ENCODE data around the gene ZNF786. TPM values are rescaled to one million over a fixed set of nuclear protein-coding genes. Genes with fewer than 3 reads are reported as not detected.

ZNF786 gene
- total and polyA plus RNA-seq, 10 of the 15 experiments (the other 5 are each of a cell fraction or from before 2014, with no cell fraction given) = 0.47 to 7.0 (median 4.2) TPM

DNA sequence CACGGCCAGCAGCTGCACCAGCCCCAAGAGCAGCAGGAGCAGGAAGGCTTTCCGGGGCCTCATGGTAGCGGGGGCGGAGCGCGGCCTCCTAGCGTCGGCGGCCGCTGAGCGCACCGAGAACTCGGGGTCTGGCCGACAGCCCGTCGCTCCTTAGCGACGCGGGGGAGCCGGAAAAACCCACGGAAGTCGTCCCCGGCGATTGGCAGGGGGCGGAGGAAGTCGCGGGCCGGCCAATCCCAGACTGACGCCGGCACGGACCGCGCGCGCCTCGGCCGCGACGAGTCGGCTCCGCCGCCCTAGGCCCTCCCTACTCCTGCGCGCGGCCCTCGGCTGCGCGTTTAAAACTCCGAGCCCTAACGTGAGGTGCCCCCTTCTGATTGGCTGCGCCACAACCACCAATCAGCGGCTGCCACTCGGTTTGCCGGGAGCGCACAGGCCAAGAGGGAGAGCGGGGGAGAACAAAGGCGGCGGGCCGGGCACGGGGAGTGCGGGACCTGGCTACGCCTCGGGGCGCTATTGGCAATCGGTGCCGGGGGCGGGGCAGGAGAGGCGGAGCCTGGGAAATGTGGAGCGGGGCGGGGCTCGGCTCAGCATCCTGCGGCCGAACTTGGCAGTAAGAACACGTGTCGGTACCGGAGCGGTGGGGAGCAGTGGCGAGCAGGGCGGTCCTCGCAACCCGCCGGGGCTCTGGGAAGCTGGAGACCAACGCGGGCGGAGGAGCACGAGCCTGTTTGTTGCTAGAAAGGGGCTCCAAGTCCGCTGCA is 62.0 kb downstream of the ZNF786 start, which contains the start of gene PDIA4 (continued):
- TF ChIP-seq PAX5 (IDR thresholded peaks at IDR 0.05; ENCODE audit: borderline replicate concordance, low read depth, low read length) (peak; percentile 21; the same call in 1 of the 2 replicates), RELA (IDR thresholded peaks at IDR 0.05; ENCODE audit: borderline replicate concordance, partially characterized antibody) (peak; percentile 24), RAD51 (IDR thresholded peaks at IDR 0.05) (peak; percentile 72; the same call in 1 of the 2 replicates), REST (IDR thresholded peaks at IDR 0.05; ENCODE audit: low read depth, low read length) (no peak), PBX3 (IDR thresholded peaks at IDR 0.05; ENCODE audit: insufficient replicate concordance, low read depth, low read length) (peak; percentile 86), CHD1 (IDR thresholded peaks at IDR 0.05; ENCODE audit: low read depth, low read length) (peak; percentile 10; the same call in 1 of the 2 replicates), BHLHE40 (IDR thresholded peaks at IDR 0.05; ENCODE audit: borderline replicate concordance in 1 of 2, low read depth in 2 of 2, low read length in 1 of 2) (peak; percentile 75 to 92; a peak in 3 of 4 replicates), RCOR1 (conservative IDR thresholded peaks at IDR 0.05; ENCODE audit: low read depth, low read length) (0 out of 2 replicates have a peak, but pooled peaks have one; percentile 38), TCF3 (IDR thresholded peaks at IDR 0.05; ENCODE audit: borderline replicate concordance, insufficient read depth, low read depth, low read length) (peak; percentile 78; the same call in 1 of the 2 replicates), MLLT1 (IDR thresholded peaks at IDR 0.05) (0 out of 2 replicates have a peak, but pooled peaks have one; percentile 25), SKIL (IDR thresholded peaks at IDR 0.05; ENCODE audit: low read depth, poor library complexity, severe bottlenecking) (no peak)
- TF ChIP-seq, protein P1, sequence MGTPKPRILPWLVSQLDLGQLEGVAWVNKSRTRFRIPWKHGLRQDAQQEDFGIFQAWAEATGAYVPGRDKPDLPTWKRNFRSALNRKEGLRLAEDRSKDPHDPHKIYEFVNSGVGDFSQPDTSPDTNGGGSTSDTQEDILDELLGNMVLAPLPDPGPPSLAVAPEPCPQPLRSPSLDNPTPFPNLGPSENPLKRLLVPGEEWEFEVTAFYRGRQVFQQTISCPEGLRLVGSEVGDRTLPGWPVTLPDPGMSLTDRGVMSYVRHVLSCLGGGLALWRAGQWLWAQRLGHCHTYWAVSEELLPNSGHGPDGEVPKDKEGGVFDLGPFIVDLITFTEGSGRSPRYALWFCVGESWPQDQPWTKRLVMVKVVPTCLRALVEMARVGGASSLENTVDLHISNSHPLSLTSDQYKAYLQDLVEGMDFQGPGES (IDR thresholded peaks at IDR 0.05) = peak; percentile 83
- TF ChIP-seq, protein P2, sequence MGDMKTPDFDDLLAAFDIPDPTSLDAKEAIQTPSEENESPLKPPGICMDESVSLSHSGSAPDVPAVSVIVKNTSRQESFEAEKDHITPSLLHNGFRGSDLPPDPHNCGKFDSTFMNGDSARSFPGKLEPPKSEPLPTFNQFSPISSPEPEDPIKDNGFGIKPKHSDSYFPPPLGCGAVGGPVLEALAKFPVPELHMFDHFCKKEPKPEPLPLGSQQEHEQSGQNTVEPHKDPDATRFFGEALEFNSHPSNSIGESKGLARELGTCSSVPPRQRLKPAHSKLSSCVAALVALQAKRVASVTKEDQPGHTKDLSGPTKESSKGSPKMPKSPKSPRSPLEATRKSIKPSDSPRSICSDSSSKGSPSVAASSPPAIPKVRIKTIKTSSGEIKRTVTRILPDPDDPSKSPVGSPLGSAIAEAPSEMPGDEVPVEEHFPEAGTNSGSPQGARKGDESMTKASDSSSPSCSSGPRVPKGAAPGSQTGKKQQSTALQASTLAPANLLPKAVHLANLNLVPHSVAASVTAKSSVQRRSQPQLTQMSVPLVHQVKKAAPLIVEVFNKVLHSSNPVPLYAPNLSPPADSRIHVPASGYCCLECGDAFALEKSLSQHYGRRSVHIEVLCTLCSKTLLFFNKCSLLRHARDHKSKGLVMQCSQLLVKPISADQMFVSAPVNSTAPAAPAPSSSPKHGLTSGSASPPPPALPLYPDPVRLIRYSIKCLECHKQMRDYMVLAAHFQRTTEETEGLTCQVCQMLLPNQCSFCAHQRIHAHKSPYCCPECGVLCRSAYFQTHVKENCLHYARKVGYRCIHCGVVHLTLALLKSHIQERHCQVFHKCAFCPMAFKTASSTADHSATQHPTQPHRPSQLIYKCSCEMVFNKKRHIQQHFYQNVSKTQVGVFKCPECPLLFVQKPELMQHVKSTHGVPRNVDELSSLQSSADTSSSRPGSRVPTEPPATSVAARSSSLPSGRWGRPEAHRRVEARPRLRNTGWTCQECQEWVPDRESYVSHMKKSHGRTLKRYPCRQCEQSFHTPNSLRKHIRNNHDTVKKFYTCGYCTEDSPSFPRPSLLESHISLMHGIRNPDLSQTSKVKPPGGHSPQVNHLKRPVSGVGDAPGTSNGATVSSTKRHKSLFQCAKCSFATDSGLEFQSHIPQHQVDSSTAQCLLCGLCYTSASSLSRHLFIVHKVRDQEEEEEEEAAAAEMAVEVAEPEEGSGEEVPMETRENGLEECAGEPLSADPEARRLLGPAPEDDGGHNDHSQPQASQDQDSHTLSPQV (IDR thresholded peaks at IDR 0.05) = no peak
